ENCODE measurements around the gene CFAP161.
A peak's percentile ranks its signal among the peaks of the same experiment; 100 is the strongest.

Gene CFAP161

GRCh38 chr15:81095690-81096365 lies 38.2 kb upstream of the CFAP161 start:
- Mint-ChIP-seq H3K36me3 (ENCODE audit: low read depth) (no peaks in the 10 kb centered on the region), H3K27ac (no peak overlapping the region), H3K4me3 (no peak overlapping the region), H3K4me1 (peaks cover 37% of the 10 kb centered on the region), H3K27me3 (ENCODE audit: low read depth, poor library complexity) (peaks cover 11% of the 10 kb centered on the region), H3K9me3 (peaks cover 7% of the 10 kb centered on the region)
- TF ChIP-seq CTCF (IDR thresholded peaks at IDR 0.05): no peak
- DNase-seq: no peak

GRCh38 chr15:81096398-81096797 lies 37.7 kb upstream of the CFAP161 start:
- Mint-ChIP-seq H3K36me3 (ENCODE audit: low read depth) (no peaks in the 10 kb centered on the region), H3K27ac (no peak overlapping the region), H3K27me3 (ENCODE audit: low read depth, poor library complexity) (peaks cover 15% of the 10 kb centered on the region), H3K4me1 (peaks cover 37% of the 10 kb centered on the region), H3K9me3 (peaks cover 7% of the 10 kb centered on the region), H3K4me3 (no peak overlapping the region)
- no peak for TF ChIP-seq CTCF (IDR thresholded peaks at IDR 0.05)
- DNase-seq: no peak

DNA sequence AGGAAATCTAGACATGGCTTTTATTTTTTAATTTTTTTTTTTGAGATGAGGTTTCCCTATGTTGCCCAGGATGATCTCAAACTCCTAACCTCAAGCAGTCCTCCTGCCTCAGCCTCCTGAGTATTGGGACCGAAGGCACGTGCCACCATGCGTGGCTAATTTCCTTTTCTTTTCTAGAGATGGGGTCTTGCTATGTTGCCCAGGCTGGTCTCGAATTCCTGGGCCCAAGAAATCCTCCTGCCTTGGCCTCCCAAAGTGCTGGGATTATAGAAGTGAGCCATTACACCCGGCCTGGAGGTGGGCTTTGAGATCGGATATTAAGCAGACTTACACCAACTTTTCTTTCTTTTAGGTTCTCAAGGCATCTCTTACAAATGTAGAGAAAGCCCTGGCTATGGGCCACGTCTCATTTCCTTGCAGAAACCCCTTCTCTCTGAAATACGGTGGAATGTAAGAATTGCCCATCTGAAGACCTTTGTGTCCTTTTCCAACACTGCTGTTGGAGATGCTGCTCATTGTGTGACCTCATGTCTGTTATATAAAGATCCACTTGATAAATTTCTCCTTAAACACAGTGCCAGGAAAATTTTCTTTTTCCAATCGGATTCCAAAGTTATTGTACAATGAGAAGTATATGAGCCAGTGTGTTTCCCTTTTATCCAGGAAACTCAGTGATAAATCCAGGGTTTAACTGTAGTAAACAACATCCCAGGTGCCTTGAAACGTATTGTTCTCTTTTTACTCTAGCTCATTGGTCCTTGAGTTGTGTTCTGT lies 36.8 kb upstream of the CFAP161 start:
- H3K9me3 Mint-ChIP-seq: peaks cover 3% of the 10 kb centered on the region
- TF ChIP-seq CTCF (IDR thresholded peaks at IDR 0.05): no peak
- H3K27me3 Mint-ChIP-seq (ENCODE audit: low read depth, poor library complexity): peaks cover 15% of the 10 kb centered on the region
- H3K36me3 Mint-ChIP-seq (ENCODE audit: low read depth): no peaks in the 10 kb centered on the region
- no peak overlapping the region for H3K27ac Mint-ChIP-seq
- peaks cover 32% of the 10 kb centered on the region for H3K4me1 Mint-ChIP-seq
- no peak overlapping the region for H3K4me3 Mint-ChIP-seq
- DNase-seq: no peak

GRCh38 chr15:81097890-81098280 lies 36.2 kb upstream of the CFAP161 start:
- Mint-ChIP-seq H3K27ac (peak overlapping the region; percentile 65), H3K9me3 (no peaks in the 10 kb centered on the region), H3K27me3 (ENCODE audit: low read depth, poor library complexity) (peaks cover 15% of the 10 kb centered on the region), H3K4me3 (no peak overlapping the region), H3K4me1 (peaks cover 26% of the 10 kb centered on the region), H3K36me3 (ENCODE audit: low read depth) (no peaks in the 10 kb centered on the region)
- no peak for DNase-seq
- no peak for TF ChIP-seq CTCF (IDR thresholded peaks at IDR 0.05)

GRCh38 chr15:81098349-81098748 lies 35.7 kb upstream of the CFAP161 start:
- Mint-ChIP-seq H3K9me3 (no peaks in the 10 kb centered on the region), H3K27ac (peak overlapping the region; percentile 65), H3K36me3 (ENCODE audit: low read depth) (no peaks in the 10 kb centered on the region), H3K27me3 (ENCODE audit: low read depth, poor library complexity) (peaks cover 15% of the 10 kb centered on the region), H3K4me1 (peaks cover 23% of the 10 kb centered on the region), H3K4me3 (no peak overlapping the region)
- DNase-seq: no peak
- TF ChIP-seq CTCF (IDR thresholded peaks at IDR 0.05): no peak
